HG03175 (cell line): Measurements from ENCODE around the gene SPTBN5.

ENCODE experiments used
- ATAC-seq: cut with Tn5 transposase; IDR thresholded peaks from one replicate; pipeline ENCODE4 v1.9.1; 2021; ENCODE audit warnings: mild to moderate bottlenecking, moderate library complexity; ENCODE audit not compliant: unreplicated experiment

SPTBN5 gene

DNA sequence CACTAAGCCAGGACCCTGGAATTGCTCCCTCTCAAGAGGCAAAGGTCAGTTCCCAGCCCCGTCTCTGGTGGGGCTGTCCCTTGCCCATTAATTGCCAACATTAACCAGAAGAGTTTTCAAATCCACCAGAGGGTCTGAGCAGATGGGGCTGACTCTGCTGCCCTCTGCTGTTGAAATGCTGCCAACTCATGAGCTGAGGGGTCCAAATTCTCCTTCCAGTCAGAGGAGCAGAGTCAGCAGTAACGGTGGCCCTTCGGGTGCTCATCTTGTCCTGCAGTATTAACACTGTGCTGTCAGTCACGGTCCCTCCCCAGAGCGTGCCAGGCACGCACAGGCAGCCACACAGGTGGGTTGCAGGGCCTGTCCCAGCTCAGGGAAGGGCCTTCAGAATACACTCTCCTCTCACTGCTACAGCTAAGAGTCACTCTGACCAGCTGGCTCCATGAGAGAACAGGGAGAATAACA, 10.7 kb upstream of the SPTBN5 start:
- no peak for ATAC-seq

DNA sequence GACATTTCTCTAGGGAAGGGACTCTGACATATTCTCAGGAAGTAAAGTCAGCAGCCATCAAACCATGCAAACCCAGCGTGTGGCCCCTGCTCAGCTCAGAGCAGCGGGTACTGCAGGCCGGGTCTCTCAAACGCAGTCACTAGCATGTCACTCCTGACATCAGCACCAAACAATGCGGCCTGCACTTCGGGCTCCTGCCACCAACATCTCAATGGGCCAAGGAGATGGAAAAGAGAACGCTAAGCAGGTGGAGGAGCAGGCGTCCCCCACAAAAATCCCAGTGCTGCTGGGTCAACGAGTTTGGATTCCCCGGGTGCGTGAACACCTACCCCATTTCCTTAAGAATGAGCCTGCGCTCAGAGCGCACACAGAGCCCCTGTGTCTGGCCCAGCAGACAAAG, 9.9 kb upstream of the SPTBN5 start:
- no peak for ATAC-seq

- ATAC-seq: no peak
Observed at GRCh38 chr15:41901431-41901830, 7.6 kb upstream of the SPTBN5 start.

- ATAC-seq: no peak
Observed at GRCh38 chr15:41900526-41901380, 6.9 kb upstream of the SPTBN5 start.

DNA sequence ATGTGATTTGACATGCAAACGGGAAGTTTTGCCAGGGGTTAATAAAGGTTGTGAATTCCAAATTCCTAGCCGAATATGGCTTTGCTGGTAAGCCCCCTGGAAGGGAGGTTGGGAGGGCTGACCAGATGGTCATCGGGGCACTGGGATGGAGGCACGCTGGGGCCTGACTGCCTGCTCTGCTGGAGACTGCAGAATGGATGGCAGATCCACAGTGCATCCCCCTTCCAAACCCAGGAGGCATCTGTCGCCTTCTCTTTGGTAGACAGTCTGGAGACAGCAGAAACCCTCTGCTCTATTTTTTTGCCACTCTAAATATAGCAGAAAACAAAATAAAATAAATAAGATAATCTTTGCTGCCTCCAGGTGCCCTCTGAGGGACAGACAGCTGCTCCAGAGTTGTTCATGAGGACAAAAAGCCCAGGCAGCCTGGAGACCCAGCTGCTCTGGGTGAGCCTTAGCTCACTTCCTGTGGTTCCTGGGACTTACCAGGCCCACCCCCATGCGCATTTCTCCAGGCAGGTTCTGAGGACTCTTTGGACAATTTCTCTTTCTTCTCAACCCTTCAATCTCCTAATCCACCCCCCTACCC, 6.1 kb upstream of the SPTBN5 start:
- no peak for ATAC-seq

GRCh38 chr15:41897363-41897799, 3.5 kb upstream of the SPTBN5 start:
- ATAC-seq: no peak

GRCh38 chr15:41896566-41896965, 2.7 kb upstream of the SPTBN5 start:
- no peak for ATAC-seq

DNA sequence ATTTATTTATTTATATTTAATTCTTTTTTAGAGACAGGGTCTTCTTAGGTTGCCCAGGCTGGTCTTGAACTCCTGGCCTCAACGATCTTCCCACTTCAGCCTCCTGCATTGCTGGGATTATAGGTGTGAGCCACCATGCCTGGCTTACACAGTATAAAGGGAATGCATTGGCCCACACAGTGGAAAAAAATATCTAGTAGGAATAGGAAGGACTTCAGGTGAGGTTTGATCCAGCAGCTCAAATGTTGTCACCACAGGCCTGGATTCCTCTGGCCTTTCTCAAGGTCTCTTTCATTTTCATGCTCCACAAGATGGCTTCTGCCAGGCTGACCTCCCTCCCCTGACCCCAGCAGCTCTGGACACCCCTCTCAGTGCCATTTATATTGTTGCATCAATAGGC, 2.1 kb upstream of the SPTBN5 start:
- no peak for ATAC-seq

DNA sequence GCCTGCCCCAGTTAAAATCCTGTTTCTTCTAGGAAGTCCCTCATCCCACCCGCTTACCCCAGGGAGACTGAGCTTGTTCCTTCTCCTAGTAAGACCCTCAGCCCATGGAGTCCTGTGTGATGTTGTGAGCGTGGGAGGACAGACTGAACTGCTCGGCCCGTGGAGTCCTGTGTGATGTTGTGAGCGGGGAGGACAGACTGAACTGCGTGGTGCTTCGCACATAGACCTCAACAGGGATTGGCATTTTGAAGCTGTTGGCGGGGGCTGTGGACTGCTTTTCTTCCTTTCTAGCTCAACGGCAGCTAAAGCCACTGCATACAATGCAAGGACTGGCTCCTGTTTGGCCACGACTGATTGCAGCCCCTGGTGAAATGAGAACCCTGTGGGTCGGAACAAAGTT, 1.6 kb upstream of the SPTBN5 start:
- no peak for ATAC-seq

DNA sequence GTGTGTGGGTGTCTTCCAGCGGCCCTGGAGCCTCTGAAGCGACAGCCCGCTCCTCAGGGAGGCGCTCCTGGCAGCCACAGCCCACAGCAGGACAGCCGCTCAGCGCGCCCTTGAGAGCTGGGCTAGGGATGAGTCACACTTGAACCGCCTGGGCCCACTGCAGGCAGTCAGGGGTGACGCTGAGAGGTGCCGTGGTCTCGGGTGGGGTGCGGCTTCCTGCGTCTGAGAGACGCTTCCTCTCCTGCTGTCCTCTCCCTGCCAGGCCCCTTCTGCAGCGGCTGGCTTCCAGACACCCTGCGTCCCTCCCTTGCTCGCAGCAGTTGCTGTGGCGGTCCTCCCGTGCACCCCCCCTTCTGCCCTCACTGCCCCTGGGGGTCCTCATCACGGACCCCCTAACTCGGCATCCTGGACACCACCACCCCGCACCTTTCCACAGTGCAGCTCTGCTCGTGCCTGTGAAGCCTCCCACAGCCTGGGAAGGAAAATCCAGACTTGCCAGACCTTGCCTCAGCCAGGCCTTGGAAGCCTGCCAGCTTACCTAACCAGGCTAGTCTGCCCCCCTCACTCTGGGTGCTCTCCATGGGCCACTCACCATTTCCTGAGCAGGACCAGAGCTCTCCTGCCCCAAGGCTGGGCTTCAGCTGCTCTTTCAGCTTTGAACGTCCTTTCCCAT, 1.1 kb upstream of the SPTBN5 start:
- ATAC-seq: peak; percentile 96

DNA sequence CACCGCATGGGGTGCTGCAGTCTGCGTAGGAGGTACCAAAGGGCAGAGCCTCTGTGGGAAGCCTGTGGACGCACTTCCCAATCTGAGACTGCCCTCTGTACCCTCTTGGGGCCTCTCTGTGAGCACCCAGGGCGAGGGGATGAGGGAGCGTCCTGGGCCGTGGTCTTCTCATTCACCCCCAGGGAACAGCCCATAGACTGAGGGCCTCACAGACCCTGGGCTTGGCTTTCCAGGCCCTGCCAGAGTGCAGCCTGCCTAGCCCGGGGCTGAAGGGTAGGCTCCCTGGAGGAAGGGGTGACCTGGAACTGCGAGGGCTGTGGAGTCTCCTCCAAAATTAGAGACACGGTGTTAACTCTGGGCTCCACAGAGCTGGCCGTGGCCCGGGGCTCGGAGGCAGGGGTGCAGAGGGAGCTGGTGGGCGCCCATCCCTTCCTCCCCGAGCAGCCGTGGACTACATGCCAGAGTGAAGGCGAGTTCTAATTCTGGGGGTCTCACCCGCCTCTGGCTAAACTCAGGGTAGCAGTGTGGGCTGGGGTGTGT, 468 bp upstream of the SPTBN5 start:
- peak; percentile 20 for ATAC-seq

GRCh38 chr15:41892621-41893421, 1.0 kb downstream of the SPTBN5 start:
- no peak for ATAC-seq

- ATAC-seq: no peak
Observed at GRCh38 chr15:41891946-41892345, 1.9 kb downstream of the SPTBN5 start.

DNA sequence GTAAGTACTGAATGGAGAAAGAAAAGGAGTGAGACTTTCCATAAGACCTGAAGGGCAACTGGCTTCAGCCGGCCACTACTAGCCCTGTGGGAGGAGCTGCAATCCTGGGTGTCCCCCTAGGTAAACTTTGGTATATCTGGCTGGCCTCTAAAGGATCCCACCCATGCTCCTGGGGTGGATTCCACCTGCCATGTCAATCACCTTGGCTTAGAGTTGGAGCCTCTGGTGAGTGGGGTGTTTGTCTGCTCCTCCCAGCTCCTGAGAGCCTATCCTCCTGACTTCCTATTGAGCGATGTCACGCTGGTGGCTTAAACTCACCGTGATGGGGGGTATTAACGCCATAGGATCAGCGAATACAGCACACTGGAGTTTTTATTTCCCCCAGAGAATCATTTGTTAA, 2.6 kb downstream of the SPTBN5 start:
- ATAC-seq: no peak

- no peak for ATAC-seq
Observed at GRCh38 chr15:41890050-41890690, 3.7 kb downstream of the SPTBN5 start.

GRCh38 chr15:41888662-41889253, 5.1 kb downstream of the SPTBN5 start:
- ATAC-seq: no peak

DNA sequence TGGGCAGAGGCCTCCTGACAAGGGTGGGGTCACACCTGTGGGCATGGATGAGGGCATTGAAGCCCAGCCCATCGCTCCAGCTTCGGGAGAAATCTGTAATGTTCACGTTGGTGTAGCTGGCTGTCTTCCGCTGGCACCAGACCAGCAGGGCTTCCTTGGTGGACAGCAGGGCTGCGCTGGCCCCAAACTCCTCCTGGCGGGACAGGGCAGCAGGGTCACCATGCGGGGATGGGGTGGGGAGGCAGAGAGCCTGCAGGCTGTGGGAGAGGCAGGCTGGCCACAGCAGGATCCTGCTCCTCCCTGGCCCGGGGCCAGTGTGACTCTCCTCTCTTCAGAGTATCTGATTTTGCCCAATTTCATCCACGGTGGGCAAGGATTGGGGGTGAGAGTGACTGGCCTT, 6.0 kb downstream of the SPTBN5 start:
- ATAC-seq: no peak

DNA sequence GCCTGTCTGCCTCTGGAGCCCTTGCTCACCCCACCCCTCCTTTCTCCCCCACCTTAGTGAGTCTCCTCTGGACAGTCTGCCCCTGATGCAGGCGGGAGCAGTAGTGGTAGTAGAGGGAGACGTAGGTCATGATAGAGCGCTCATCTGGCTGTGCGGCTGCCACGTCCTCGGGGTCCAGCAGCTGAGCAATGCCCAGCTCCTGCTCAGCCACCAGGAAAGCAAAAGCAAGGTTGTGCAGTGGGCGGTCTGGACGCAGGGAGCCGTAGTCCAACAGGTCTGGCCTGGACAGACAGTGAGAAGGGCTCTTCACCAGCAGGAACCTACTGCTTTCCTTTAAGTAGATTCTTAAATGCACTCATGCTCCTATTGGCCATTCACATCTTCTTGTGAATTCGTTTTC, 6.7 kb downstream of the SPTBN5 start:
- ATAC-seq: no peak

DNA sequence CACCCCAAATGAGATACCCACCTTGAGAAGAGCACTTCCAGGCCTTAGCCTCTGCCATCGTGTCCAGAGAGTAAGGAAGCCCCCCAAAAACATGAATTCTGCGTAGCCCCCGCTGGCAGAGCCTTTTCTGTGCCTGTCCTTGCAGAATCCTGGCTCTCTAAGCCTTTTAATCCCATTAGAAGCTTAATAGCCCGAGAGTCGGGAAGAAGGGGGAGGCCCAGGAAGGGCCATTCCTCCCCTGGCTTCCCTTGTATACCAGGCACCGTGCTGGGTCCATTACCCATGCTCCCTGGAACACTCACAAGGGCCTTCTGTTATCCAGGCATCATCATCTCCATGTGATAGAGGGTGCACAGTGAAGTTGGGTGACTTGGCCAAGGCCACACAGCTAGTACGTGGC, 7.1 kb downstream of the SPTBN5 start:
- no peak for ATAC-seq

DNA sequence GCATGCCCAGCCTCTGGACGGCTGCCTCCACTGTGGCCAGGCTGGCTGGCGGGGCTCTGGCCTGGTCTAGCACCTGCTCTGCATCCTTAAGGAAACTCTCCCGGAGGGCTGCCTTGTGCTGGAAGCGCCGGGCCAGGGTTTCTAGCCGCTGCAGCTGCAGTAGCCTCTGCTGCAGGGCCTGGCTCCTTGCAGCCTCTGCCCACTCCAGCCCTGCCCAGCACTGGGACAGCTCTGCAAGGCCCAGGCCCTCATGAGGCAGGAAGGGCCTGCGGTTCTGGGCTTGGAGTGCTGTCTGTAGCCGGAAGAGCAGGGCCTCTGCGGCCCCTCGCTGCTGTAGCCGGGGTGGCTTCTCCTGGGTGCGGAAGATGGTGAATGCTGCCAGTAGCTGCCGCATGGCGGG, 8.0 kb downstream of the SPTBN5 start:
- ATAC-seq: no peak
